NCI-H1694 treated with DMSO at 0.1 percent for 48 hours (cell line): ENCODE results near the gene ADAMTS17.

ENCODE experiments used
- DNase-seq: peaks from one replicate; lab custom pipeline; 2025; lab: John Stamatoyannopoulos, UW

The ADAMTS17 gene, protein sequence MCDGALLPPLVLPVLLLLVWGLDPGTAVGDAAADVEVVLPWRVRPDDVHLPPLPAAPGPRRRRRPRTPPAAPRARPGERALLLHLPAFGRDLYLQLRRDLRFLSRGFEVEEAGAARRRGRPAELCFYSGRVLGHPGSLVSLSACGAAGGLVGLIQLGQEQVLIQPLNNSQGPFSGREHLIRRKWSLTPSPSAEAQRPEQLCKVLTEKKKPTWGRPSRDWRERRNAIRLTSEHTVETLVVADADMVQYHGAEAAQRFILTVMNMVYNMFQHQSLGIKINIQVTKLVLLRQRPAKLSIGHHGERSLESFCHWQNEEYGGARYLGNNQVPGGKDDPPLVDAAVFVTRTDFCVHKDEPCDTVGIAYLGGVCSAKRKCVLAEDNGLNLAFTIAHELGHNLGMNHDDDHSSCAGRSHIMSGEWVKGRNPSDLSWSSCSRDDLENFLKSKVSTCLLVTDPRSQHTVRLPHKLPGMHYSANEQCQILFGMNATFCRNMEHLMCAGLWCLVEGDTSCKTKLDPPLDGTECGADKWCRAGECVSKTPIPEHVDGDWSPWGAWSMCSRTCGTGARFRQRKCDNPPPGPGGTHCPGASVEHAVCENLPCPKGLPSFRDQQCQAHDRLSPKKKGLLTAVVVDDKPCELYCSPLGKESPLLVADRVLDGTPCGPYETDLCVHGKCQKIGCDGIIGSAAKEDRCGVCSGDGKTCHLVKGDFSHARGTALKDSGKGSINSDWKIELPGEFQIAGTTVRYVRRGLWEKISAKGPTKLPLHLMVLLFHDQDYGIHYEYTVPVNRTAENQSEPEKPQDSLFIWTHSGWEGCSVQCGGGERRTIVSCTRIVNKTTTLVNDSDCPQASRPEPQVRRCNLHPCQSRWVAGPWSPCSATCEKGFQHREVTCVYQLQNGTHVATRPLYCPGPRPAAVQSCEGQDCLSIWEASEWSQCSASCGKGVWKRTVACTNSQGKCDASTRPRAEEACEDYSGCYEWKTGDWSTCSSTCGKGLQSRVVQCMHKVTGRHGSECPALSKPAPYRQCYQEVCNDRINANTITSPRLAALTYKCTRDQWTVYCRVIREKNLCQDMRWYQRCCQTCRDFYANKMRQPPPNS

DNA sequence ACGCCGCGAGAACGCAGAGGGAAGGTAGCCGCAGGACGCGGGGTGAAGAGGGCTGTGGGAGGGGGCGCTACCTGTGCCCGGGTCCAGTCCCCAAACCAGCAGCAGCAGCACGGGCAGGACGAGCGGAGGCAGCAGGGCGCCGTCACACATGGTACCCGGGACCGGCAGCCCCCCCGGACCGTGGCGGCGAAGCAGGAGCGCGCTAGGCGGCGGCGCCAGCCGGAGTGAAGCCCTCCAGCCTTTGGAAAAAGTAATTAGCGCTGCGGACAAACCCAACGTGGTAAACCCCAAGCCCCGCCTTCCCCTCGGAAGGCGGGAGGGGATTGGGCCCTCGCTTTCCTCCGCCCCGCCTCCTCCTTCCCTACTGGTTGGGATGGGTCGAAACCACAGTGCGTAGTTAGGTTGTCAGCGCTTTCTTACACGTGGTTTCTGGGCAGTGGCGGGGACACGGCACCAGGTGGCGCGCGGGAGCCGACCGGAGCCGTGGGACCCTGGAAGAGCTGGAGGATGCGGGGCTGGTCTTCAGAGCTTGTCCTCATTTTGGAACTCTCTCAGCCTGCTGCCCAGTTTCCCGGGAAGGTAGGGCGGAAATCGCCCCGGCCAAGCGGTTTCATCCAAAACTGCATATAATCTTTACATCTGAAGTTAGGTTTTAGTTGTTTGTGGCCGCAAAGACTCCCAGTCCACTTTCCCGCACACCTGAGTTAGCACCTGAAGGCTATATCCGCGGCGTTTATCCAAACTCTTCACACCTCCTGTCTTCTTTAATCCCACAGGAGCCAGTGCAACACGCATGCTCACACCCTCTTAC is at the start of gene ADAMTS17:
ADAMTS17 (minus strand) TSS at position 226 of the 811 bp plus-strand sequence; CDS start at position 150, 76 bp downstream.
- DNase-seq, result no peak

DNA sequence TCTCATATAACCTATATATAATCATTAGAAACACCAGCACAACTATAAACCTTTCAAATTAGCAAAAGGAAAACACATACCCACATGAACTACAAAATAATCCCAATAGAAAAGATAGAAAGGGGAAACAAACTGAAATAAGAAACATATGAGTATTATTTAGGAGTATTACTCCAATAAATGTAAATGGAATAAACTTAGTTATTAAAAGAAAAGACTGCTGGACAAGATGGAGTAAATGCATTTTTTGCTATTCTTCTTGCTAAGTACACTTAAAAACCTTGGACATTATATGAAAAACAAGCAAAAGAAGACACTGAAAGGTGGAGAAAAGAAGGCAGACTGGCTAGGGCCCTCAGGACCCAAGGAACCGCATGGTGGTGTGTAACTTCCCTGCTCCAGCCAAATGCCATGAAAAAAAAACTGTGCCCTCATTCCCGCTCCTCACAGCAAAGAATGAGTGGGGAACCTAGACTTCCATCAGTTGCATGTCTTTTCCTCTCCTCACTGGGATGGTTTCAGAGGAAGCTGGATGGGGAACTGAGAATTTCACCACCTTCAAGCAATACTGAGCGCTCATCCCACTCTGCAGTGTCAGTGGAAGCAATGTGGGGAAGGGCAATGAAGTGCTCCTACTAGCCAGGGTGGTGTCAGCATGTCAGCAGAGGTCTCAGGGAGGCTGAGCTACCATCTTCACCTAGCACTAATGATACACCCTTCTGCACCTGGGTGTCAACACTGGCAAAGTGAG is 43.7 kb upstream of the ADAMTS17 start:
- DNase-seq, result no peak

DNA sequence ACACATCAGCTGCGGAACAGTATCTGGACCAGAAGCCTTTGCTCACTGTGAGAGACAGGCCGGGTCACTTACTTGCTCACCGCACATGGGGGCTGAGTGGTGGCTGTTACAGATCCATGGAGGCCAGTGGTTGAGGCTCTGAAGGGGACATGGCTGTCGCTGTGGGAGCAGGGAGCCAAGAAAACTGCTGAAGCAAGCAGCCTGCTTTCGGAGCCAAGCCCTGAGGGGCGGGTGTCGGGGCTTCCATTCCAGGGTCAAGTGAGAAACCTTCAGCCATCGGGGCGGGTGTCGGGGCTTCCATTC is 42.3 kb upstream of the ADAMTS17 start:
- no peak for DNase-seq

DNA sequence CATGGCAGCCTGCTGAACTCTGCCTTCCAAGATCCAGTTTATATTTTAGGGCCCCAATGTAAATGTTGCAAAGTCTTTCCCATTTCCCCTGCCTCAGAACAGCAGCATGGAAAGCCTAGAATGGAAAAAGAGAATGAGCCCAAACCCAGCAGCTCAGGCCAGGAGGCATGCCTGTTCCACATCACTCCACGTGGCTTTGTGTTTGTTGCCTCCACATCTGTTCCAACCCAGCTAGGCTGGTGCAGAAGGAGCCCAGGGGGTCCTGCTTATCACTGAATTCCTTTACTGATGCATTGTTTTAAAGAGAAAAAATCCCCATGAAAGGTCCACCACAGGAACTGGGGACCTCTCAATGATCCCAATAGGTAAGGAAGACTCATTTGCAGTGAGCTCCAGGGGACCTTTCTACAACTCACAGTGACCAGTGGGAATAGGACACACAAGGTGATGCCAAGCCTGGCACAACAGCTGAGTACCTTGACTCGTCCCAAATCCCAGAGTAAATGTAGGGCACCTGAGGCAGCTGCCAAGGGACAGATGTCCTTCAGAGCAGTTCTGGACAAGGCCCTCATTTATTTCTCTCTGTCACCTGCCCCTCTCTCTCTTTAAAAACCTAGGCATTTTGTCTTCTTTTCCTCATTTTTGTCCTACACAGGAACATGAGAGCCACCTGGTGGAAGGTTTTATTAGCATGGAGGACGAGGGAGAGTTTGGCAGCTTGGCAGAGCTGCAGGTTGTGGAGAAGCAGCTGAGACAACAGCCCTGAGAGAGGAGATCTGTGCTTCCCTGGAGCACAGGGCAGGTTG is 41.7 kb upstream of the ADAMTS17 start:
- DNase-seq, result no peak

DNA sequence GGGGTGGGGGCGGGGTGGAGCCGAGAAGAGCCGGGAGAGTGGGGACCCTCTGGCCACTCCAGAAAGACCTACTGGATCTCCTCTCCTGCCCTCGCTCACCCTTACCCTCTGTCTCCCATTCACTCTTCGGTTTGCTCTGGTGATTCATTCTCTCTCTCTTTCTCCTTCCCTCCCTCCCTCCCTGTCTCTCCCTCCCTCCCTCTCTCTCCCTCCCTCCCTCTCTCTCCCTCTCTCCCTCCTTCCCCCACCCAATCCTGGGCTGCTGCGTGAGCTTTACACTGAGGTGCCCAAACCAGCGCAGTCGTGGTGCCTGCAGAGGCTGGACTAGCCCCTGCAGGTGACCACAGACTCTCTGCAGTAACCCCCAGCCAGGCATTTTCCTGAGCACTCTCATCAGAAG is 32.2 kb upstream of the ADAMTS17 start:
- DNase-seq, result no peak

DNA sequence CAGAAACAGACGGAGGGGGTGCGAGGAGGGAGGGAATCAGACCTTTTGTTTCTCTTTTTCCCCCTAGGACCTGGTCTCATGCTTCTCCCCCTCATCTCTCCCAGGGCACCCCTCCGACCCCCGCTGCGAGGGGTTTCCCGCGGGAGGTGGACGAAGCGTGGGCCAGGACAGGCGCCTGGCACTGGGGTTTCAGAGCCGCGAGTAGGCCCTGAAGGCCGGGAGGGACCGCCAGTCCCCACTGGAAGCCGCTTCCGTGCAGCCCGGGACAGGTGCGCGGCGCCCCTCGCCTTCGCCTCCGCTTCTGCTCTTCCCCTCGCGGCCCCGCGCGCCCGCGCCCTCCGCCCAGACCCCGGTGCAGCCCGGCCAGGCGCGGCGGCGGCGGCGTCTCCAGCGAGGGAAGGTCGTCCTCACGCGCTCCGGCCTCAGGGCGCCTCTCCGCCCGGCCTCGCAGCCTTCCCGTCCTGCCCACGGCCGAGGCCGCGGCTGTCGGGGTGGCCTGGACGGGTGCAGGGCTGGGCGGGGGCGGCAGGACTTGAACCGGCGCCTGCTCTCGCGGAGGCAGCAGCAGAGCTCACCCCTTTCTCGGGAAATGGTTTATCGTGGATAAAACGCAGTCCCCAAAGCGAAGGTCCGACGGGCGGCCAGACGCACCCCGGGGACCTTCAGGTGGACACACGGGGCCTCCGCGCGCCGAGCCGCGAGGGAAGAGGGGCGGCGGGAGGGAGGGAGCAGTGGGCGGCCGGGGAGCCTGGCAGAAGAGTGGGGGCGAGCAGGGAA is 31.5 kb upstream of the ADAMTS17 start:
- DNase-seq, result no peak

DNA sequence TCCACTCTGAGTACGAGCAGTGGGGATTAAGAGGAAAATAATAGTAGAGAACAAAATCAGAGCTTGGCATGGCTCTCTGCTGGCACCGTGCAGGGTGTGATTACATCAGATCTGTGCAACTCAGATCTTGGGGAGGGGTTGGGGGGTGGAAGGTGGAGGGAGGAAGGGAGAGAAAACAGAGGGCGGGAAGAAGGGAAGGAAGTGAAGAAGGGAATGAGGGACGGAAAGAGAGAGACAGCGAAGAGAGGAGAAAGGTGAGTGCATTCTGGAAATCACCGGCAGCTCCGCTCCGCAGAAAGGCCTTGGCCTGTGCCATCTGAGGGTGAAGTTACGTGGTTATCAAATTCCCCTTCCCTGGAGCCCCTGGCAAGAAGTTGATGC is 31.0 kb upstream of the ADAMTS17 start:
- DNase-seq, result no peak

DNA sequence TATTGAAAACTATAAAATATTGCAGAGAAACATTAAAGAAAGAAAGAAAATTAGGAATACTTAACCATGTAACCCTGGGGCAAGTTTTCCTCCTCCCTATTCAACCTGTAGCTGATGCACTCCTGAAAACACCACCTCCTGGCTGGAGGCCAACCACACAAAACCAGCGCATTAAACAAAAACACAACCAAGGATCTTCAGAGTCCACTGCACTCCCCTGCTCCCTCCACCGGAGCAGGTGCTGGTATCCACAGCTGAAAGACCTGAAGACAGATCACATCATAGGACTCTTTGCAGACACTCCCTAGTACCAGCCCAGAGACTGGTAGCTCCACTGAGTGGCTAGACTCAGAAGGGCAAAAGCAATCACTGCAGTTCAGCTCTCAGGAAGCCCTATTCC is 13.6 kb upstream of the ADAMTS17 start:
- DNase-seq, result no peak

DNA sequence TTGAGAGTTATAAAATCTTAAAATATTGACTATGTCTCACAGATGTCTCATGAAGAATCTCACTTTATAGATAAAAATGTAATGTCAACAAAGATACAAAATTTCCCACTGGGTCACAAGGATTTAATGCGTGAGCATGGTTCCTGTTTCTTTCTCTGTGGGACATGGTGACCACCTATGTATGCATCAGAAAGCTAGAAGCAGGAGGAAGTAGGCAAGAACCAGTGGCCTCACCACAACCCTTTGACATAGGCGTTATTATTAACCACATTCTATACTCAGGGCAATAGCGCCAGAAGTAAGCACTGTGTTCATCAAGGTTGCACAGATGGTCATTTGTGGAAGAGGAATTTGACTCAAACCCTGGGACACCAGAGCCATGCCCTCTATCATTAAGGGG is 11.7 kb upstream of the ADAMTS17 start:
- no peak for DNase-seq

DNA sequence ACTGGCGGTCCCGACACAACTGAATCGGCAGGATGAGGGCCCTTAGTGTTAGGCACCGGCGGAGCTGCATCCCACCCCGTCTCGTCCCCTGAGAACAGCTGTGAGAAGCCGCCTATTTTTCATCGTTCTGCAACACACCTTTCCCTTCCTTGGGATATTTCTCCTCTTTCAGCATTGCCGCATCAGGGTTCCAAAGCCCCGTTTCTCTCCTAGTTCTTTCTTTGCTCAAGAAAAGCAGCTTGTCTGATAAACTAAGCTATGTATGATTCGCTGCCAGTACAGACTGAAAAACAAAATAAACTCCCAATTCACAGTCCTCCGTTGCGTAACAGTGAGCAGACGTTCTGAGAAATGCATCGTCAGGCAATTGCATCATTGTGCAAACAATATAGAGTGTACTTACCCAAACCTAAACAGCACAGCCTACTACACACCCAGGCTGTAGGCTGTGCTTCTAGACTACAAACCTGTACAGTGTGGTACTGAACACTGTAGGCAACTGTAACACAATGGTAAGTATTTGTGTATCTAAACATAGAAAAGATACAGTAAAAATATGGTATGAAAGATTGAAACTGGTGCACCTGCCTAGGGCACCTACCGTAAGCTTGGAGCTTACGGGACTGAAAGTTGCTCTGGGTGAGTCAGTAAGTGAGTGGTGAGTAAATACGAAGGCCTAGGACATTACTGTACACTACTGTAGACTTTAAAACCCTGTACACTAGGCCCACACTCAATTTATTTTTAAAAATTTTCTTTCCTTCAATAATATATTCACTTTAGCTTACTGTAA is 8.9 kb upstream of the ADAMTS17 start:
- no peak for DNase-seq

DNA sequence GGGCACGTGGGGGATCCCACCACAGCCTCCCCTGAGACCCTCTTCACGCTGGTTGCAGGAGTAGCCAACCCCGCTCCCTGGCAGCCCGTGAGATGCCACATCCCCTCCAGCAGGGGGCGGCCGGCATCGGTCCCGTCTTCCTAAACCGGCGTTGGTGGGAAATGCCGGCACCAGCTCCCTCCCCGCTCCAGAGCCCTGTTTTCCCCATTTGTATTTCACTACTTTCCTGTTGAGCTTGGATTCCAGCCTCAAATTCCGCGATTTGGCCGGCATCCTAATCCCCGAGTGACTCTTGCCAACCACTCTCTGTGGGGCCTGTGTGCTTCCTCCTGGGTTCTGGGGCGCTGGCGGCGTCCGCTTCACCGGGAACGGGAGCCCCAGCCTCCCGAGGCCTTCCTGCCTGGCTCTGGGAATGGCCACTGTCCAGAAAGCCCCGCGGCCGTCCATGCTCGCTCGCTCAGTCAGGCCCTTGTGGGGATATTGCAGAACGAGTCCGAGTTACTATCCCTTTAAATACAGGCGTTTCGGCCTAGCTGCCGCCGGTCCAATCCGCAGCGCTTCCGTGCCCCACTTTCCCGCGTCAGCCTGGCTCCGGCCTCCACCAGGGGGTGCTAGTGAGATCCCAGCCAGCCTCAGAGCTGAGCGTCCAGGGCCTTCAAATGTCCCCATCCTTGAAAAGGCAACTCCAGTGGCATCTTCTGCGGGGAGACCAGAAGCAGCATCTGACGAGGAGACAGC is 8.1 kb upstream of the ADAMTS17 start:
- DNase-seq, result peak; percentile 23

DNA sequence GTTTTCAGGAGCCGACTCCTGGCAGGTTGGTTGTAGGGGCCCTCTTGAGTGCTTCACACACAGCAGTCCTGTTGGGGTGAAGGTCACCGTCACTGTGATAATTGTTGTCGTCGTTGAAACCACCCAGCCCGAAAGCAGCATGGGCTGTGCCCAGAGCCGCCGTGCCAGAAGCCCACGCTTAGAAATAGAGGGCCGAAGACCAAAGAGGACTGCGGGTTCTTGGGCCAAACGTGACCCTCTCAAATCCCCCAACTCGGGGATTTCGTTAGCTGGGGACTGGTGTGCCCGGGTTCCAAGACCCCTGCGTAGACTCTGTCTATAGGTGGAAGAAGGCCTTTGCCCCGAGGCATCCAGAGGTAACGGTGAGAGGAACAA is 7.5 kb upstream of the ADAMTS17 start:
- DNase-seq, result no peak

DNA sequence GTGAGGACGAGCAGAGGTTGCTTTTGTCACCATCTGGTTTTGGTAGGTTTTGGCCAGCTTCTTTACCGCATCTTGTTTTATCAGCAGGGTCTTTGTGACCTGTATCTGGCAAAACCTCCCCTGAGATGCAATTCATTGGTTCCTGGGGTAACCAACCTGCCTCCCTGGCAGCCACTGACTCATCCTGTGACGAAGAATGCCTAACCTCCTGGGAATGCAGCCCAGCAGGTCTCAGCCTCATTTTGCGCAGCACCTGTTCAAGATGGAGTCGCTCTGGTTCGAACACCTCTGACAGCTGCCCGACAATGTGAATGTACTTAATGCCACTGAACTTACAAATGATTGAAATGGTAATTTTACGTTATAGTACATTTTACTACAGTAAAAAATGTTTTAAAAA is 6.8 kb upstream of the ADAMTS17 start:
- DNase-seq, result no peak

DNA sequence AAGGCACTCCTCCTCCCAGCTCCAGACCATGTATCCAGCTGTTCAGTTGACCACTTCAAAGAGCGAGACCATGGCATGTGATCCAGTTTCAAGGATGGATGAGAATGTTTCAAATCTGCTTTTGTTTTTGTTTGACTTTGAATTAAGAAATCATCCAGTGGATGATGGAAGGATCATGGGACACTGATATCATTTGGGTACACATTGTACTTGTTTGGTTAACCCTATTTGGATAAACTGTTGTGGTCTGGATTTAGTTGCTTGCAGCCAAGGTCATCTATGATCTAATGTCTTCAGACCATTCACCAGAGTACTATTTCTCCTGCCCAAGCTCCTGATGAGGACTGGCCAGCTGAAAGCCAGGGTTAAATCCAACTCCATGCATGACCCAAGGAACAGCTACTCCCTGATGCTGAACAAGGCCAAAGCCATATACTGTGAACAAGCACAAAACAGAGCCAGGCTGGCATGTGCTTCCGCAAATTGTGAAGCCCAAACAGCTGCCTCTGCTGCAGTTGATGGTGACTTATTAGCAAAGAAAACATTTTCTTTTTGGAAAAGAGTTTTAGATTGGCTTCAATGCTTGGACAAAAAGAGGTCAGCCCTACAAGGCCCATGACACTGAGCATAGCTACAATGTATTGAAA is 5.2 kb upstream of the ADAMTS17 start:
- no peak for DNase-seq

DNA sequence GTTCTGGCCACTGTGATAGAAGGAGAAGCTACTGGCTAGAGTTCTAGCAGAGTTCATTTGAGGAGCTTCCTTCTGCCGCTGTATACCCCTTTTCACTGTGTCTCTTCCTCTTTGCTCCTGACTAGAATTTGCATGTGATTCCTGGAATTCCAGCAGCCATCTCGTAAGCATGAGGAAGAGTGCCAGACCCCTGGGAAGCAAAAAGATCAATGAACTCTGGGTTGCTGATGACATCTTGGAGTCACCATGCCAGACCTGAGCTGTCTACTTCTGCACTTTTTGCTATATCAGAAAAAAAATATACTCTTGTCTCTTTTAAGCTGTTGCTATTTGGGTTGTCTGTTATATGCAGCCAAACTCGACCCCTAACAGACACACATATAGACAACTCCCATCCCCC is 3.7 kb upstream of the ADAMTS17 start:
- DNase-seq, result no peak

DNA sequence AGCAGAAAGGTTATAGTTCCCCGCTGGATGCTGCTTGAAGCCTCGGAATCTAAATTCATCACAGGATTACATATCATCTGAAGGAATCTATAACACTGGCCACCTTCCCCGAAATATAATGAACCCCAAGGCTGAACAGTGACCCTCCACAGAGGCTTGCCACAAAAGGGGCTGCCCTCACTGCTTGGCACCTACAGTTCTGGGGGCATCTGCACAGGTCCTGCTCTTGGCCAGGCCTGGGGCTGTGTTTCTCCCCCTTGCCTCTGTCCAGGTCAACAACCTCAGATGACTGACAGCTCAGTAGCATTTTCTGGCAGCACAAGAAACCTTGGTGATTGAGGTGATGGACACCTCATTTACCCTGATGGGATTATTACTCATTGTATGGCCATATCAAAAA is 1.5 kb upstream of the ADAMTS17 start:
- DNase-seq, result no peak

DNA sequence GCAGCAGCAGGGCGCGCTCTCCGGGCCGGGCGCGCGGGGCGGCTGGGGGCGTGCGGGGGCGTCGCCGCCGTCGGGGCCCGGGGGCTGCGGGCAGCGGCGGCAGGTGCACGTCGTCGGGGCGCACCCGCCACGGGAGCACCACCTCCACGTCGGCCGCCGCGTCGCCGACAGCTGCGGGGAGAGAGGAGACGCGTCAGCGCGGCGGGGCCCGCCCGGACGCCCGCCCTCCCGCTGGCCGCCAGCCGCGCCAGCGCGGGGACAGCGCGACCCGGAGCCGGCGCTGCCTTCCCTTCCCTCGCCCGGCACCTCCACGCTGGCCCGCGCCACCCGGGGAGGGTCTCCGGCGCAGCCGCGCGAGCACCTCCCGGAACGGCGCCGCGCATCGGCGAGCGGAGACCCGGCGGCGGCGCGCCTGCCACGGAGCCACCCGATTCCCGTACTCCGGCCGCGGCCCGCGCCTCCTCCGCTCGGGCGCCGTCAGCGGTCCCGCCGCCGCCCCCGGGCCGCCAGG is 481 bp downstream of the ADAMTS17 start:
- DNase-seq, result no peak
